Measurements from ENCODE around the gene CAPSL. TPM values are rescaled to one million over a fixed set of nuclear protein-coding genes. Genes with fewer than 3 reads are reported as not detected.
"Not testable (repeated sequence)": the region's sequence is repeated elsewhere in the genome, so short reads cannot be mapped to it uniquely, and the experiment has no call there.

Gene CAPSL
- total RNA-seq, 2 experiments from 2014 or later, result not detected

DNA sequence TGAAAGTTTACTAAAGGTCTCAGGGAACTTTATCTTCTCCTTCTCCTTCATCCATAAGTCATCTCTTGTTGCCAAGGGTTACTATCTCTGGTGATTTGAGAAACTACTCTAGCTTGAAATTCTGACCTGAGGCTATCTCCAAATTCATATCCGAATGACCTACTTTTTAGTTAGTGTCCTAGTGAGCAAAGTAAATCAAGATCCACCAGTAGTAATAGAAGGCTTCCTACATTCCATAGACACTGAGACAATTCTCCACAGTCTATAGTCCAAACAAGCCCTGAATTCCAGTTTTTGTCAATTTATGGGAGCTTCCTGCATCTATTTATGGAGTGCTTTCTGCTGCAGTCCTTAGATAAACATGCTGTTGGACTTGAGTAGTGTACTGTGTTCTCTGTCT lies 76.7 kb downstream of the CAPSL start:
- Mint-ChIP-seq H3K4me3 (peak overlapping the region; percentile 81), H3K36me3 (ENCODE audit: low read depth) (peaks cover 89% of the 10 kb centered on the region), H3K27ac (peak overlapping the region; percentile 51), H3K9me3 (peaks cover 7% of the 10 kb centered on the region), H3K4me1 (peaks cover 81% of the 10 kb centered on the region), H3K27me3 (no peaks in the 10 kb centered on the region)
- no peak for DNase-seq
- CTCF ChIA-PET, result interaction anchor here (1.4 to 2.0 kb wide), 2 partner anchors 84 to 244 kb away, joined by 3 to 5 read pairs; partner anchors contain the start of gene SPEF2
- POLR2A ChIA-PET, result interaction anchor here (4.4 to 16.3 kb wide), 2 partner anchors 36 to 41 kb away, joined by 20 to 422 read pairs; no protein-coding TSS in a partner anchor

DNA sequence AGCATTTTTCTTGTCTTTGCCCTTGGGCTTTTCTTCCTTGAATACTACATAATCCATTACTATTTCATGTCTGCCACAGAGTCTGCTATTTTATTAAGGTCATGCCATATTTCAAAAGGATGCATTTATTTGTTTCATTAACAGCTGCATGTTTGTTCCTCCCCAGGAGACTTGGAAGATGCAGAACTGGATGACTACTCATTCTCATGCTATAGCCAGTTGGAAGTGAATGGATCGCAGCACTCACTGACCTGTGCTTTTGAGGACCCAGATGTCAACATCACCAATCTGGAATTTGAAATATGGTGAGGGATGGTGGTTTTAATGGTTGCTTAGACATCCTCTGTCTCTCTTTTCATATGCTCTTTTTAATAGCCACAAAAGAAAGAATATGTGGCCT lies 77.7 kb downstream of the CAPSL start:
- Mint-ChIP-seq H3K9me3 (peaks cover 7% of the 10 kb centered on the region), H3K27me3 (no peaks in the 10 kb centered on the region), H3K36me3 (ENCODE audit: low read depth) (peaks cover 81% of the 10 kb centered on the region), H3K4me1 (peaks cover 84% of the 10 kb centered on the region), H3K27ac (peak overlapping the region; percentile 66), H3K4me3 (peak overlapping the region; percentile 81)
- ChIA-PET CTCF (interaction anchor here (1.4 to 7.8 kb wide), 3 partner anchors 64 to 80 kb away, joined by 4 to 87 read pairs (median 21); no protein-coding TSS in a partner anchor), POLR2A (interaction anchor here (0.7 to 16.3 kb wide), 7 partner anchors 9 to 240 kb away, joined by 3 to 422 read pairs (median 20); no protein-coding TSS in a partner anchor)
- no peak for DNase-seq

DNA sequence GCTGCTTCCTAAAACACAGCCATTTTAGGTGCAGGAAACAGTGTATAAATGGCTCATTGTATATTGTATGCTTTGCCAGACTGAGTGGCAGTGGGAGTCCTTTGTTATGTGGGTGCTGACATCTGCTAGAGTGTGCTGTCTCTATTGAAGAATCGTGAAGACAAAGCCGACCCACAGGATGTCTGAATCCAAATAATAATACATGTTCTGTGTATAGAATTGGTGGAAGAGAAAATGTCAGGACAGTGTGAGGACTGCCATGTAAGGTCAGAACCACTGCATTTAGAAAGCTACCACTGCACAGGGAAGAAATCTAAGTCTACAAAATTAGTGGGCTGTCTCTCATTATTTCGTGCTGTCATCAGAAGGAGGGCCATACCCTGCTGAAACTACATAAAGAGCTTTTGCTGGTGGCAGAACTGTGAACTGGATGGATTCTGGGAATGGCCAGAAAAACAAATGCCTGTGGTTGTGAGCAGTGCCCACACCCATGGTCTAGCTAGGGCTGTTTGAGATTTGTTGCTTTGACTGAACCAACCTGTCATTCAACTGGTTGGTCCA lies 79.2 kb downstream of the CAPSL start:
- Mint-ChIP-seq H3K9me3 (peaks cover under 1% of the 10 kb centered on the region), H3K4me3 (peak overlapping the region; percentile 81), H3K36me3 (ENCODE audit: low read depth) (peaks cover 67% of the 10 kb centered on the region), H3K27ac (peak overlapping the region; percentile 66), H3K4me1 (peaks cover 86% of the 10 kb centered on the region), H3K27me3 (no peaks in the 10 kb centered on the region)
- POLR2A ChIA-PET, result interaction anchor here (0.9 to 16.3 kb wide), 23 partner anchors 10 to 292 kb away, joined by 3 to 422 read pairs (median 5); partner anchors contain the start of genes LMBRD2, SKP2 and SPEF2
- CTCF ChIA-PET, result interaction anchor here (1.0 to 7.8 kb wide), 11 partner anchors 14 to 242 kb away, joined by 3 to 87 read pairs (median 5); partner anchors contain the start of gene SPEF2
- DNase-seq, result no peak

DNA sequence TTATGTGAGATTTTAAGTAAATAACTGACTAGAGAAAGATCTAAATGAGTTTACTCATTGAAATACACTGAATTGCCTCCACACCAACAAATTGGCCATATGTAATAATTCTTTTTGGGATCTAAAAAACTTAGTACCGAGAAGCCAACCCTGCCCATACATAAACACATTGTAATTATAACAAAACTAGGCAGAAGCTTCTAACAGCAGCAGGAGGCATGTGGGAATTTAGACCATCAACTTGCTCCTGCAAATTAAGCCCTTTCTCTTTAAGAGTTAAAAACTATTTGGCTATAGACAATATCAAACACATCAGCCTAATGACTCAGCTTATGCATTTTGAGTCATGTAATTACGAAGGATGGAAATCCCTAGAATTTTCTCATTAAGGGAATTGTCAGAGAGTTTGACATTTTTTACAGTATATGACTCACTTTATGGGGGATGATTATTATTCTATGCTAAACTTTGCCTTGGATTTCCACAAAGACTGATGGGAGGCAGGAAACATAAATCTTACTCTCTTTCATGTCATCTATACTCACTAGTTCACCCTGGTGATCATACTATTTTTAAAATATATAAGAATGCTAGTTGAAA lies 80.7 kb downstream of the CAPSL start:
- peak overlapping the region; percentile 82 for H3K27ac Mint-ChIP-seq
- DNase-seq, result no peak
- ChIA-PET POLR2A (interaction anchor here (0.8 to 16.3 kb wide), 18 partner anchors 10 to 240 kb away, joined by 3 to 422 read pairs (median 10); partner anchors contain the start of gene SPEF2), CTCF (interaction anchor here (1.0 to 7.8 kb wide), 8 partner anchors 35 to 378 kb away, joined by 3 to 87 read pairs (median 8); partner anchors contain the start of gene SPEF2)
- no peaks in the 10 kb centered on the region for H3K27me3 Mint-ChIP-seq
- H3K9me3 Mint-ChIP-seq, result no peaks in the 10 kb centered on the region
- H3K4me1 Mint-ChIP-seq, result peaks cover 87% of the 10 kb centered on the region
- peak overlapping the region; percentile 76 for H3K4me3 Mint-ChIP-seq
- H3K36me3 Mint-ChIP-seq (ENCODE audit: low read depth), result peaks cover 55% of the 10 kb centered on the region

DNA sequence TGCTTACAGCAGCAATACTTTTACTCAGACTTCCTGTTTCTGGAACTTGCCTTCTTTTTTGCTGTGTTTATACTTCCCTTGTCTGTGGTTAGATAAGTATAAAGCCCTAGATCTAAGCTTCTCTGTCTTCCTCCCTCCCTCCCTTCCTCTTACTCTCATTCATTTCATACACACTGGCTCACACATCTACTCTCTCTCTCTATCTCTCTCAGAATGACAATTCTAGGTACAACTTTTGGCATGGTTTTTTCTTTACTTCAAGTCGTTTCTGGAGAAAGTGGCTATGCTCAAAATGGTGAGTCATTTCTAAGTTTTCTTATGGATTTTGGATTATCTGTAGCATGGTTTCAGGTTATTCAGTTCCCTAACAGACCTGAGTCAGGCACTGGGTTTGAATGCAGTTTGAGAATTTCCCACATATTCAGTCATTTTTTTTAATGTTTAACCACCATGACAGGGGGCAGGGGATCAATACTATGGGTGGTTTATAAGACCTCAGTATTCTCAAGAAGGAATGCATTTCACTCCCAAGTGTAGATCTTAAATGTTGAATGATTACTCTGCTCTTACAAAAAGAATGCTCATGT lies 81.6 kb downstream of the CAPSL start, which contains the start of gene IL7R:
Gene IL7R, plus strand, starts transcription at position 127 of the 587 bp plus-strand sequence. Its CDS starts 87 bp downstream, at position 214.
- Mint-ChIP-seq H3K4me3 (peak within 1 kb of the TSS; percentile 79), H3K27me3 (no peaks in the 10 kb centered on the region), H3K4me1 (peaks cover 87% of the 10 kb centered on the region), H3K9me3 (no peaks in the 10 kb centered on the region), H3K36me3 (ENCODE audit: low read depth) (peaks cover 47% of the 10 kb centered on the region), H3K27ac (peak within 1 kb of the TSS; percentile 98)
- ChIA-PET CTCF (interaction anchor here (1.0 to 7.8 kb wide), 7 partner anchors 34 to 239 kb away, joined by 4 to 87 read pairs (median 12); partner anchors contain the start of gene SPEF2), POLR2A (interaction anchor here (0.6 to 16.3 kb wide), 18 partner anchors 17 to 238 kb away, joined by 3 to 422 read pairs (median 8); no protein-coding TSS in a partner anchor)
- DNase-seq, result no peak

DNA sequence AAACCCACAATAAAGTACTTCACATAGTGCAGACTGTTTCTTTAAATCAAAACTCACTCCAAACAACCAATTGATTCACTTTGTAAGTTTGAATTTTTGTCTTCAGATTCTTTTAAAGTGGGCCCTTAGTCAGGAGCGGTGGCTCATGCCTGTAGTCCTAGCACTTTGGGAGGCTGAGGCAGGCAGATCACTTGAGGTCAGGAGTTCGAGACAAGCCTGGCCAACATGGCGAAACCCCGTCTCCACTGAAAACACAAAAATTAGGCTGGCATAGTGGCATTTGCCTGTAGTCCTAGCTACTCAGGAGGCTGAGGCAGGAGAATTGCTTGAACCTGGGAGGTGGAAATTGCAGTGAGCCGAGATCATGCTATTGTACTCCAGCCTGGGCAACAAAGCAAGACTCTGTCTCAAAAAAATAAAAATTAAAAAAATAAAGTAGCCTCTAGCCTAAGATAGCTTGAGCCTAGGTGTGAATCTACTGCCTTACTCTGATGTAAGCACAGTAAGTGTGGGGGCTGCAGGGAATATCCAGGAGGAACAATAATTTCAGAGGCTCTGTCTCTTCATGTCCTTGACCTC lies 82.1 kb downstream of the CAPSL start:
- Mint-ChIP-seq H3K27ac (peak overlapping the region; percentile 82), H3K36me3 (ENCODE audit: low read depth) (peaks cover 41% of the 10 kb centered on the region), H3K4me1 (peaks cover 87% of the 10 kb centered on the region), H3K4me3 (peak overlapping the region; percentile 76)
- H3K9me3 Mint-ChIP-seq, H3K27me3 Mint-ChIP-seq, DNase-seq: not testable (repeated sequence)
- ChIA-PET CTCF (interaction anchor here (1.0 to 7.8 kb wide), 6 partner anchors 22 to 205 kb away, joined by 3 to 87 read pairs (median 6); no protein-coding TSS in a partner anchor), POLR2A (interaction anchor here (0.6 to 16.3 kb wide), 19 partner anchors 18 to 238 kb away, joined by 3 to 422 read pairs (median 10); no protein-coding TSS in a partner anchor)

DNA sequence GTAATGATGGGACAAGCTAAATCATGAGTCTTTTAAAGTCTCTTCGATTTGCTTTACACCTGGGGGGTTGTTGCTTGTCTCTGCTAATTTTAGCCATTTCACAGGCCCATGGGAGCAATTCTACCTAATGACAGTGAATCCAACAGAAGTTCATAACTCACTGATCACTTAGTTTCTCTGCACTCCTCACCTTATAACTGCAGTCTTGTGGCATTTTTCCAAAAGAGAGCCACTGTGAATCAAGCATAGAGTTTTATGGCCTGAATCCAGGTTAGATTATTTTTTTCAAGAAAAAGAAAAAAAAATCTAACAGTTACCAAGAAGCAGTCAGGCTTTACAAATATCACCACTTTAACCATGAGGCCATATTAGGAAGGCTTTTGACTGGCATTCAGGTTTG lies 83.2 kb downstream of the CAPSL start:
- ChIA-PET POLR2A (interaction anchor here (1.2 to 16.3 kb wide), 15 partner anchors 18 to 238 kb away, joined by 3 to 422 read pairs (median 13); partner anchors contain the start of gene SPEF2), CTCF (interaction anchor here (1.0 to 7.8 kb wide), 4 partner anchors 25 to 75 kb away, joined by 3 to 87 read pairs (median 3); no protein-coding TSS in a partner anchor)
- peaks cover 34% of the 10 kb centered on the region for H3K36me3 Mint-ChIP-seq (ENCODE audit: low read depth)
- H3K4me1 Mint-ChIP-seq, result peaks cover 87% of the 10 kb centered on the region
- no peaks in the 10 kb centered on the region for H3K27me3 Mint-ChIP-seq
- peak overlapping the region; percentile 98 for H3K27ac Mint-ChIP-seq
- no peaks in the 10 kb centered on the region for H3K9me3 Mint-ChIP-seq
- H3K4me3 Mint-ChIP-seq, result peak overlapping the region; percentile 79
- no peak for DNase-seq

Other genes with a start within 250 kb of the CAPSL start
- gene IL7R, start 81.7 kb downstream of the CAPSL start, total RNA-seq, result 100 to 1,000 TPM; 271 to 273 TPM
- gene UGT3A1, start 52.8 kb upstream of the CAPSL start, total RNA-seq, result not detected
- gene UGT3A2, start 128.3 kb upstream of the CAPSL start, total RNA-seq, result under 1 TPM; 0.15 to 0.18 TPM
- 10 to 100 TPM; 13.2 to 14.4 TPM for gene LMBRD2, start 213.3 kb upstream of the CAPSL start, total RNA-seq
- 10 to 100 TPM; 33.1 to 37.9 TPM for gene SKP2, start 213.5 kb upstream of the CAPSL start, total RNA-seq

Data from activated CD4-positive, alpha-beta memory T cell treated with anti-CD3 and anti-CD28 coated beads, Interleukin-2, amount 10 ng/mL, durations not matched to agents 7 days and 5 days (primary cell).